HepG2 (cell line): ENCODE measurements around the gene ACAP2. TPM values are rescaled to one million over a fixed set of nuclear protein-coding genes. Genes with fewer than 3 reads are reported as not detected.
A peak's percentile ranks its signal among the peaks of the same experiment; 100 is the strongest.

Experiments
- ATAC-seq: fragments of 200-7000 bp; cut with Tn5 transposase; 3 replicates; pipeline ENCODE4 v1.9.1; 2020; ENCODE audit warnings: mild to moderate bottlenecking, moderate library complexity
- BruUV-seq: library from RNA; stranded (reverse); fragments of 400-500 nt; replicated peaks from 2 replicates; lab custom pipeline; 2021; lab: Mats Ljungman, UMichigan
- CTCF ChIA-PET: fragments of 300-600 bp; formaldehyde crosslinking; extraction: SDS; loops from one replicate; lab custom pipeline; 2021; ENCODE audit warnings: low total read pairs, inconsistent platforms, low intra/inter-chr PET ratio; lab: Yijun Ruan, JAX
- POLR2A ChIA-PET: fragments of 350-600 bp; sonication (Branson Sonifier 250); formaldehyde crosslinking; loops from one replicate; lab custom pipeline; 2020; ENCODE audit warnings: antibody characterized with exemption, inconsistent platforms; lab: Yijun Ruan, JAX
- DNase-seq: peaks from one replicate; pipeline ENCODE4 v3.0.0-alpha.2; 2015; ENCODE audit warnings: low spot score
- FAIRE-seq: peaks from 3 replicates; lab custom pipeline; 2011; peaks lifted over from hg19 to GRCh38; lab: Jason Lieb, UNC
- H2AFZ ChIP-seq: one replicate; pipeline ENCODE4 v1.6.1; 2011; ENCODE audit warnings: low read length, inconsistent platforms
- H3K27ac ChIP-seq: fragments of 300-600 bp; 3 replicates; pipeline ENCODE4 v1.8.0; 2011; ENCODE audit warnings: mixed run types, mild to moderate bottlenecking, mixed read lengths, low read length, inconsistent platforms; ENCODE audit not compliant: insufficient read depth; ENCODE audit errors: extremely low read length
- H3K27me3 ChIP-seq, 2 experiments: fragments of 200-600 bp in 1 of 2; 2 replicates in 1 of 2; 3 replicates in 1 of 2; pipeline versions ENCODE4 v1.6.0 to v1.8.0; 2011; ENCODE audit warnings: low read length in 2 of 2, mild to moderate bottlenecking in 2 of 2, moderate library complexity in 2 of 2, inconsistent platforms in 1 of 2; ENCODE audit not compliant: insufficient read depth in 2 of 2, control insufficient read depth in 1 of 2
- H3K36me3 ChIP-seq, 2 experiments: fragments of 200-600 bp in 1 of 2; replicated peaks in 1 of 2; 2 replicates in 1 of 2; 3 replicates in 1 of 2; pipeline versions ENCODE4 v1.5.1 to v1.8.0; 2011; ENCODE audit warnings: low read length in 2 of 2, inconsistent platforms in 1 of 2; ENCODE audit not compliant: insufficient read depth in 2 of 2, control insufficient read depth in 1 of 2
- H3K4me1 ChIP-seq: 2 replicates; pipeline ENCODE4 v1.5.1; 2012; ENCODE audit warnings: low read length, inconsistent platforms; ENCODE audit not compliant: insufficient read depth
- H3K4me2 ChIP-seq: 2 replicates; pipeline ENCODE4 v1.6.0; 2011; ENCODE audit warnings: low read depth, low read length, inconsistent platforms
- H3K4me3 ChIP-seq, 3 experiments: fragments of 200-600 bp in 1 of 3; sonication (generic), shearing (Covaris generic) in 1 of 3; replicated peaks in 1 of 3; 2 replicates each; pipeline ENCODE4 v1.5.1; 2011 to 2016; ENCODE audit warnings: low read length in 3 of 3, inconsistent platforms in 2 of 3, low read depth in 2 of 3, mild to moderate bottlenecking in 2 of 3, control low read depth in 1 of 3, mixed read lengths in 1 of 3; ENCODE audit not compliant: insufficient read depth in 1 of 3
- H3K79me2 ChIP-seq: one replicate; pipeline ENCODE4 v1.6.1; 2011; ENCODE audit warnings: low read length, inconsistent platforms; ENCODE audit not compliant: insufficient read depth
- H3K9ac ChIP-seq: 2 replicates; pipeline ENCODE4 v1.6.0; 2011; ENCODE audit warnings: mild to moderate bottlenecking, low read depth, low read length, inconsistent platforms; ENCODE audit not compliant: insufficient read depth
- H3K9me3 ChIP-seq: 2 replicates; pipeline ENCODE4 v1.5.1; 2012; ENCODE audit warnings: mild to moderate bottlenecking, low read length
- H4K20me1 ChIP-seq: 2 replicates; pipeline ENCODE4 v1.6.0; 2011; ENCODE audit warnings: inconsistent platforms, mild to moderate bottlenecking, low read length, moderate library complexity; ENCODE audit not compliant: insufficient read depth
- CHD2 ChIP-seq: IDR thresholded peaks from 2 replicates; pipeline ENCODE4 v1.6.1; 2011; ENCODE audit warnings: low read depth, low read length, improper control_type of control experiment
- ISX ChIP-seq: sonication (generic); formaldehyde crosslinking; conservative IDR thresholded peaks from 2 replicates; pipeline ENCODE4 v1.5.0; 2020; ENCODE audit warnings: missing genetic modification reagents
- WGBS: methylation state at CpG from one replicate; pipeline ENCODE4 v1.1.6; 2017; ENCODE audit warnings: low lambda C conversion rate; 5-methylcytosine and 5-hydroxymethylcytosine counted together
- in situ Hi-C: cut with HindIII; loops from 2 replicates; pipeline ENCODE4 v1.10.0; 2017; ENCODE audit warnings: low pct_unique_long_range_greater_than_20kb; ENCODE audit not compliant: extremely low pct_ligation_motif_present
- intact Hi-C: fragments of 100-400 bp; cut with micrococcal nuclease; formaldehyde crosslinking; loops from one replicate; pipeline ENCODE4 v1.10.0; 2022; ENCODE audit not compliant: unreplicated experiment
- polyA plus RNA-seq, 8 experiments: library from polyadenylated mRNA; depleted of rRNA in 3 of 8; stranded (reverse) in 7 of 8; unstranded in 1 of 8; fragments of >200 nt; fragmentation: Illumina TruSeq in 4 of 8; extraction: Trizol in 4 of 8; gene quantifications; 2 replicates each; pipeline versions ENCODE4 v1.2.1 to v1.2.3, GENCODE V29; 2011 to 2016; ENCODE audit warnings: low read depth in 4 of 8, missing spikeins in 1 of 8, mixed read lengths in 1 of 8; ENCODE audit not compliant: insufficient read depth in 1 of 8
- total RNA-seq, 5 experiments: library from RNA; depleted of rRNA; stranded (reverse); fragments of >200 nt; fragmentation: Illumina TruSeq; extraction: Trizol; gene quantifications; 2 replicates each; pipeline ENCODE4 v1.2.3, GENCODE V29; 2016; ENCODE audit warnings: low read depth in 1 of 5
- TF ChIP-seq, protein P1 (sequence below): sonication (generic); formaldehyde crosslinking; IDR thresholded peaks from 2 replicates; pipeline ENCODE4 v1.5.1; 2020; ENCODE audit warnings: mild to moderate bottlenecking, missing genetic modification reagents, moderate library complexity

The ACAP2 gene
- total and polyA plus RNA-seq, 2 of the 13 experiments (the other 11 are each of a cell fraction or from before 2014, with no cell fraction given) = 7.3 to 23.9 TPM

GRCh38 chr3:195250473-195251251 lies 192.2 kb downstream of the ACAP2 start:
- no peak overlapping the region for H3K4me3 ChIP-seq
- H3K4me2 ChIP-seq = no peak overlapping the region
- no peaks in the 10 kb centered on the region for H3K27me3 ChIP-seq
- no peak overlapping the region for H3K27ac ChIP-seq
- H3K36me3 ChIP-seq = peaks cover 3 to 6% of the 10 kb centered on the region in 2 experiments; a peak in 3 of 5 replicates
- DNase-seq (no peak), FAIRE-seq (no peak), ATAC-seq (no peak)
- H3K9ac ChIP-seq = no peak overlapping the region
- H2AFZ ChIP-seq = no peak overlapping the region
- ChIA-PET CTCF (no interaction called here), POLR2A (no interaction called here)
- intact Hi-C loops (no loop called here), in situ Hi-C loops (loop anchor here (10.0 kb wide), 1 partner anchor 246 kb away; no protein-coding TSS in a partner anchor)
- BruUV-seq = no TSS peak
- H4K20me1 ChIP-seq = no peaks in the 10 kb centered on the region
- H3K4me1 ChIP-seq = no peaks in the 10 kb centered on the region
- no peaks in the 10 kb centered on the region for H3K9me3 ChIP-seq
- 96% methylated on average over 9 of the region's 14 CpGs for WGBS
- no peak for TF ChIP-seq CHD2
- no peak for TF ChIP-seq ISX (CRISPR knock-in tag)
- TF ChIP-seq, protein P1, sequence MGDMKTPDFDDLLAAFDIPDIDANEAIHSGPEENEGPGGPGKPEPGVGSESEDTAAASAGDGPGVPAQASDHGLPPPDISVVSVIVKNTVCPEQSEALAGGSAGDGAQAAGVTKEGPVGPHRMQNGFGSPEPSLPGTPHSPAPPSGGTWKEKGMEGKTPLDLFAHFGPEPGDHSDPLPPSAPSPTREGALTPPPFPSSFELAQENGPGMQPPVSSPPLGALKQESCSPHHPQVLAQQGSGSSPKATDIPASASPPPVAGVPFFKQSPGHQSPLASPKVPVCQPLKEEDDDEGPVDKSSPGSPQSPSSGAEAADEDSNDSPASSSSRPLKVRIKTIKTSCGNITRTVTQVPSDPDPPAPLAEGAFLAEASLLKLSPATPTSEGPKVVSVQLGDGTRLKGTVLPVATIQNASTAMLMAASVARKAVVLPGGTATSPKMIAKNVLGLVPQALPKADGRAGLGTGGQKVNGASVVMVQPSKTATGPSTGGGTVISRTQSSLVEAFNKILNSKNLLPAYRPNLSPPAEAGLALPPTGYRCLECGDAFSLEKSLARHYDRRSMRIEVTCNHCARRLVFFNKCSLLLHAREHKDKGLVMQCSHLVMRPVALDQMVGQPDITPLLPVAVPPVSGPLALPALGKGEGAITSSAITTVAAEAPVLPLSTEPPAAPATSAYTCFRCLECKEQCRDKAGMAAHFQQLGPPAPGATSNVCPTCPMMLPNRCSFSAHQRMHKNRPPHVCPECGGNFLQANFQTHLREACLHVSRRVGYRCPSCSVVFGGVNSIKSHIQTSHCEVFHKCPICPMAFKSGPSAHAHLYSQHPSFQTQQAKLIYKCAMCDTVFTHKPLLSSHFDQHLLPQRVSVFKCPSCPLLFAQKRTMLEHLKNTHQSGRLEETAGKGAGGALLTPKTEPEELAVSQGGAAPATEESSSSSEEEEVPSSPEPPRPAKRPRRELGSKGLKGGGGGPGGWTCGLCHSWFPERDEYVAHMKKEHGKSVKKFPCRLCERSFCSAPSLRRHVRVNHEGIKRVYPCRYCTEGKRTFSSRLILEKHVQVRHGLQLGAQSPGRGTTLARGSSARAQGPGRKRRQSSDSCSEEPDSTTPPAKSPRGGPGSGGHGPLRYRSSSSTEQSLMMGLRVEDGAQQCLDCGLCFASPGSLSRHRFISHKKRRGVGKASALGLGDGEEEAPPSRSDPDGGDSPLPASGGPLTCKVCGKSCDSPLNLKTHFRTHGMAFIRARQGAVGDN (CRISPR knock-in tag) = peak; percentile 38; the same call in 1 of the 2 replicates
- TF ChIP-seq, all 625 proteins: peak for 1
- peaks cover 9% of the 10 kb centered on the region for H3K79me2 ChIP-seq
